Activated naive CD4-positive, alpha-beta T cell (primary cell): Measurements from ENCODE around the gene ABHD5.
A peak's percentile ranks its signal among the peaks of the same experiment; 100 is the strongest.
"Not testable (repeated sequence)": the region's sequence is repeated elsewhere in the genome, so short reads cannot be mapped to it uniquely, and the experiment has no call there.

Source experiments
- DNase-seq, 4 experiments: peaks; one replicate each; lab custom pipeline; 2025; lab: John Stamatoyannopoulos, UW

Gene ABHD5

GRCh38 chr3:43690400-43691119 lies at the start of gene ABHD5:
Gene ABHD5, plus strand, starts transcription at chr3:43690938. Its CDS starts 55 bp downstream, at chr3:43690993.
- peak; percentile 74 to 97 (median 90) for DNase-seq

- DNase-seq: no peak
Observed at GRCh38 chr3:43641306-43642114, 49.2 kb upstream of the ABHD5 start.

- no peak for DNase-seq
Observed at GRCh38 chr3:43644443-43644842, 46.3 kb upstream of the ABHD5 start.

GRCh38 chr3:43647331-43648166 lies 43.2 kb upstream of the ABHD5 start:
- DNase-seq: no peak

- no peak for DNase-seq
Observed at GRCh38 chr3:43648957-43649356, 41.8 kb upstream of the ABHD5 start.

GRCh38 chr3:43649365-43649968 lies 41.3 kb upstream of the ABHD5 start:
- DNase-seq: no peak

- DNase-seq: no peak
Observed at GRCh38 chr3:43650345-43650744, 40.4 kb upstream of the ABHD5 start.

GRCh38 chr3:43656390-43656789 lies 34.3 kb upstream of the ABHD5 start:
- DNase-seq: not testable (repeated sequence)

GRCh38 chr3:43659250-43659880 lies 31.4 kb upstream of the ABHD5 start:
- DNase-seq: no peak

GRCh38 chr3:43661376-43661775 lies 29.4 kb upstream of the ABHD5 start:
- not testable (repeated sequence) for DNase-seq

- not testable (repeated sequence) for DNase-seq
Observed at GRCh38 chr3:43665011-43665410, 25.7 kb upstream of the ABHD5 start.

GRCh38 chr3:43670635-43671522 lies 19.9 kb upstream of the ABHD5 start:
- DNase-seq: no peak

- DNase-seq: no peak
Observed at GRCh38 chr3:43674345-43675085, 16.2 kb upstream of the ABHD5 start.

GRCh38 chr3:43675593-43675992 lies 15.1 kb upstream of the ABHD5 start:
- no peak for DNase-seq

GRCh38 chr3:43676441-43676840 lies 14.3 kb upstream of the ABHD5 start:
- no peak for DNase-seq

- not testable (repeated sequence) for DNase-seq
Observed at GRCh38 chr3:43678375-43678774, 12.4 kb upstream of the ABHD5 start.

- DNase-seq: not testable (repeated sequence)
Observed at GRCh38 chr3:43678887-43679449, 11.8 kb upstream of the ABHD5 start.

- not testable (repeated sequence) for DNase-seq
Observed at GRCh38 chr3:43680857-43681256, 9.9 kb upstream of the ABHD5 start.

GRCh38 chr3:43684944-43685343 lies 5.8 kb upstream of the ABHD5 start:
- DNase-seq: no peak
